H1 (cell line): ENCODE data around the gene THBS4. TPM values are rescaled to one million over a fixed set of nuclear protein-coding genes. Genes with fewer than 3 reads are reported as not detected.

Source experiments
- CTCF ChIA-PET: fragments of 300-600 bp; sonication (Branson Sonifier 250); formaldehyde crosslinking; loops from one replicate; lab custom pipeline; 2021; ENCODE audit not compliant: partially characterized antibody; lab: Charles Lee
- POLR2A ChIA-PET: fragments of 300-600 bp; sonication (Branson Sonifier 250); formaldehyde crosslinking; loops from one replicate; lab custom pipeline; 2021; ENCODE audit warnings: inconsistent platforms; ENCODE audit not compliant: partially characterized antibody; lab: Charles Lee
- DNase-seq, 2 experiments: peaks; one replicate each; pipeline versions ENCODE4 v3.0.0 to v3.0.0-alpha.2; 2010 to 2022; ENCODE audit warnings: low spot score in 2 of 2, low read depth in 1 of 2, mixed read lengths in 1 of 2
- FAIRE-seq: peaks from 2 replicates; lab custom pipeline; 2011; peaks lifted over from hg19 to GRCh38; lab: Jason Lieb, UNC
- H2AFZ ChIP-seq: 2 replicates; pipeline ENCODE4 v1.8.1; 2012; ENCODE audit warnings: low read length, inconsistent platforms
- H2AK5ac ChIP-seq: 2 replicates; pipeline ENCODE4 v1.6.1; 2013; ENCODE audit warnings: low read depth, low read length
- H2BK120ac ChIP-seq: replicated peaks from 2 replicates; pipeline ENCODE3; 2013; ENCODE audit warnings: low read depth, low read length, inconsistent platforms
- H2BK12ac ChIP-seq: 2 replicates; pipeline ENCODE4 v1.6.1; 2013; ENCODE audit warnings: low read depth, low read length
- H2BK15ac ChIP-seq: 2 replicates; pipeline ENCODE4 v1.6.1; 2013; ENCODE audit warnings: low read length
- H2BK20ac ChIP-seq: 2 replicates; pipeline ENCODE4 v1.6.1; 2013; ENCODE audit warnings: low read length
- H2BK5ac ChIP-seq: 2 replicates; pipeline ENCODE4 v1.6.1; 2013; ENCODE audit warnings: low read depth, low read length
- H3K14ac ChIP-seq: 2 replicates; pipeline ENCODE4 v1.6.1; 2013; ENCODE audit warnings: inconsistent platforms; ENCODE audit not compliant: insufficient read length
- H3K18ac ChIP-seq: 2 replicates; pipeline ENCODE4 v1.6.1; 2013; ENCODE audit warnings: low read length; ENCODE audit errors: extremely low read depth
- H3K23ac ChIP-seq: 2 replicates; pipeline ENCODE4 v1.6.1; 2013; ENCODE audit warnings: inconsistent platforms; ENCODE audit not compliant: insufficient read length
- H3K23me2 ChIP-seq: 2 replicates; pipeline ENCODE4 v1.6.1; 2013; ENCODE audit warnings: low read depth, low read length
- H3K27ac ChIP-seq: 2 replicates; pipeline ENCODE4 v1.6.1; 2011; ENCODE audit warnings: low read depth, low read length, inconsistent platforms
- H3K27me3 ChIP-seq, 4 experiments: replicated peaks in 1 of 4; 1 replicate in 1 of 4; 2 replicates in 3 of 4; pipeline versions ENCODE4 v1.6.1 to v1.8.1; 2011 to 2013; ENCODE audit warnings: low read length in 3 of 4, mild to moderate bottlenecking in 3 of 4, inconsistent platforms in 2 of 4, mixed read lengths in 2 of 4, moderate library complexity in 1 of 4; ENCODE audit not compliant: control insufficient read depth in 3 of 4, insufficient read depth in 3 of 4; ENCODE audit errors: extremely low read depth in 1 of 4
- H3K36me3 ChIP-seq, 4 experiments: 2 replicates each; pipeline versions ENCODE4 v1.6.1 to v1.8.1; 2011 to 2013; ENCODE audit warnings: mild to moderate bottlenecking in 4 of 4, low read length in 3 of 4, moderate library complexity in 2 of 4, control low read depth in 1 of 4, inconsistent platforms in 1 of 4; ENCODE audit not compliant: insufficient read depth in 4 of 4, control insufficient read depth in 2 of 4
- H3K4ac ChIP-seq: replicated peaks from 2 replicates; pipeline ENCODE3; 2013; ENCODE audit warnings: low read length, low read depth, mixed read lengths, inconsistent platforms; ENCODE audit not compliant: insufficient read length
- H3K4me1 ChIP-seq, 4 experiments: replicated peaks in 1 of 4; 1 replicate in 1 of 4; 2 replicates in 3 of 4; pipeline versions ENCODE4 v1.6.1 to v1.8.1; 2011 to 2013; ENCODE audit warnings: low read length in 3 of 4, inconsistent platforms in 2 of 4, mixed read lengths in 1 of 4; ENCODE audit not compliant: insufficient read depth in 4 of 4, control insufficient read depth in 3 of 4
- H3K4me2 ChIP-seq, 2 experiments: 2 replicates each; pipeline versions ENCODE4 v1.6.1 to v1.8.1; 2011 to 2013; ENCODE audit warnings: low read depth in 2 of 2, low read length in 2 of 2, control low read depth in 1 of 2, inconsistent platforms in 1 of 2, mild to moderate bottlenecking in 1 of 2; ENCODE audit not compliant: insufficient read depth in 1 of 2
- H3K4me3 ChIP-seq, 4 experiments: fragments of 200-600, 300-600 bp in 1 of 4; sonication (generic), shearing (Covaris generic), sonication (Bioruptor Twin) in 1 of 4; 2 replicates each; pipeline versions ENCODE4 v1.5.1 to v1.8.1; 2011 to 2016; ENCODE audit warnings: low read length in 4 of 4, low read depth in 3 of 4, control low read depth in 2 of 4, inconsistent platforms in 2 of 4, mild to moderate bottlenecking in 2 of 4, mixed read lengths in 1 of 4, moderate library complexity in 1 of 4; ENCODE audit not compliant: insufficient read depth in 2 of 4; ENCODE audit errors: extremely low read depth in 1 of 4
- H3K56ac ChIP-seq: replicated peaks from 2 replicates; pipeline ENCODE3; 2013; ENCODE audit warnings: low read depth, mild to moderate bottlenecking, mixed read lengths, low read length, inconsistent platforms; ENCODE audit not compliant: insufficient read length
- H3K79me1 ChIP-seq: 2 replicates; pipeline ENCODE4 v1.6.1; 2013; ENCODE audit warnings: low read depth, low read length, control low read depth
- H3K79me2 ChIP-seq, 2 experiments: 2 replicates each; pipeline versions ENCODE4 v1.6.1 to v1.8.1; 2012 to 2013; ENCODE audit warnings: low read length in 2 of 2, mild to moderate bottlenecking in 2 of 2, inconsistent platforms in 1 of 2; ENCODE audit not compliant: insufficient read depth in 2 of 2, control insufficient read depth in 1 of 2
- H3K9ac ChIP-seq, 4 experiments: replicated peaks in 1 of 4; 1 replicate in 1 of 4; 2 replicates in 3 of 4; pipeline versions ENCODE4 v1.6.1 to v1.8.1; 2011 to 2013; ENCODE audit warnings: low read depth in 3 of 4, low read length in 3 of 4, control low read depth in 2 of 4, mild to moderate bottlenecking in 2 of 4, moderate library complexity in 2 of 4, inconsistent platforms in 1 of 4; ENCODE audit errors: extremely low read depth in 1 of 4
- H3K9me3 ChIP-seq, 2 experiments: 2 replicates each; pipeline versions ENCODE4 v1.6.1 to v1.8.1; 2012 to 2013; ENCODE audit warnings: mild to moderate bottlenecking in 2 of 2, moderate library complexity in 2 of 2, control low read depth in 1 of 2, inconsistent platforms in 1 of 2, low read depth in 1 of 2, low read length in 1 of 2, mixed read lengths in 1 of 2; ENCODE audit not compliant: insufficient read depth in 2 of 2
- H4K20me1 ChIP-seq, 2 experiments: replicated peaks in 1 of 2; 2 replicates each; pipeline versions ENCODE3 to v1.8.1; 2011 to 2013; ENCODE audit warnings: inconsistent platforms in 2 of 2, low read length in 2 of 2, mild to moderate bottlenecking in 1 of 2; ENCODE audit not compliant: insufficient read depth in 2 of 2, control insufficient read depth in 1 of 2
- H4K5ac ChIP-seq: 2 replicates; pipeline ENCODE4 v1.6.1; 2013; ENCODE audit warnings: low read length, low read depth, mixed read lengths, inconsistent platforms; ENCODE audit not compliant: insufficient read length
- H4K8ac ChIP-seq: 2 replicates; pipeline ENCODE4 v1.8.0; 2013; ENCODE audit warnings: mild to moderate bottlenecking, moderate library complexity, low read length, inconsistent platforms; ENCODE audit not compliant: insufficient read depth; ENCODE audit errors: extremely low read depth
- H4K91ac ChIP-seq: replicated peaks from 2 replicates; pipeline ENCODE3; 2013; ENCODE audit warnings: low read length, mixed read lengths, inconsistent platforms; ENCODE audit not compliant: insufficient read length
- TCF12 ChIP-seq: IDR thresholded peaks from 2 replicates; pipeline ENCODE4 v1.6.1; 2011; ENCODE audit warnings: low read depth, mild to moderate bottlenecking, low read length
- WGBS, 2 experiments: shearing (Covaris generic) in 1 of 2; methylation state at CpG; one replicate each; pipeline versions ENCODE4 v1.1.6 to v1.1.7; 2013 to 2015; ENCODE audit warnings: low lambda C conversion rate in 2 of 2, mixed read lengths in 2 of 2, inconsistent platforms in 1 of 2, low coverage in 1 of 2, missing lambda C conversion rate in 1 of 2; ENCODE audit not compliant: insufficient replicate concordance in 2 of 2, insufficient coverage in 1 of 2, insufficient read length in 1 of 2; ENCODE audit errors: extremely low coverage in 1 of 2, missing lambda C conversion rate in 1 of 2; 5-methylcytosine and 5-hydroxymethylcytosine counted together
- polyA plus RNA-seq, 7 experiments: library from polyadenylated mRNA; depleted of rRNA in 3 of 7; stranded (reverse) in 5 of 7; unstranded in 2 of 7; fragments of >200 nt in 5 of 7; fragments of 200-250 nt in 2 of 7; gene quantifications; 1 replicate in 5 of 7; 2 replicates in 1 of 7; 4 replicates in 1 of 7; pipeline versions ENCODE4 v1.2.1 to v1.2.3, GENCODE V29; 2011 to 2013; ENCODE audit warnings: missing spikeins in 2 of 7, mixed read lengths in 2 of 7
- total RNA-seq: library from RNA; stranded (reverse); fragmentation: NEBNext Ultra II Directional; extraction: Animal tissue kit (Norgen Biotek cat#: 25700); gene quantifications from 2 replicates; pipeline ENCODE4 v1.2.1, GENCODE V29; 2021

THBS4 gene
- total and polyA plus RNA-seq, 2 of the 8 experiments (the other 6 are each of a cell fraction or from before 2014, with no cell fraction given), result 12.8 to 25.4 TPM

- Histone ChIP-seq H4K20me1 (no peaks in the 10 kb centered on the region), H3K18ac (0 out of 2 replicates have a peak overlapping the region, but pooled peaks have one; percentile 17), H3K4ac (peak overlapping the region; percentile 80), H4K8ac (no peak overlapping the region), H2AFZ (no peak overlapping the region), H3K79me1 (no peaks in the 10 kb centered on the region), H2BK12ac (peak overlapping the region; percentile 98; the same call in 1 of the 2 replicates), H3K36me3 (no peaks in the 10 kb centered on the region), H2AK5ac (0 out of 2 replicates have a peak overlapping the region, but pooled peaks have one; percentile 2), H3K4me2 (no peak overlapping the region), H3K79me2 (no peaks in the 10 kb centered on the region), H3K23me2 (no peaks in the 10 kb centered on the region), H3K27ac (no peak overlapping the region), H4K91ac (peak overlapping the region; percentile 76), H2BK20ac (peak overlapping the region; percentile 92), H3K4me3 (no peak overlapping the region), H2BK5ac (peak overlapping the region; percentile 78; the same call in 1 of the 2 replicates), H2BK15ac (no peak overlapping the region), H3K9ac (no peak overlapping the region), H3K4me1 (peaks cover 2 to 7% (median 5%) of the 10 kb centered on the region in 4 experiments; a peak in 6 of 7 replicates), H3K23ac (no peak overlapping the region), H3K27me3 (no peaks in the 10 kb centered on the region), H3K56ac (no peak overlapping the region), H4K5ac (peak overlapping the region; percentile 54), H3K14ac (no peak overlapping the region), H2BK120ac (peak overlapping the region; percentile 8), H3K9me3 (no peaks in the 10 kb centered on the region)
- ChIA-PET POLR2A (interaction anchor here (1.1 to 3.7 kb wide), 2 partner anchors 93 to 164 kb away, joined by 4 to 20 read pairs; partner anchors contain the start of gene SERINC5), CTCF (interaction anchor here (0.6 to 7.2 kb wide), 34 partner anchors 9 to 280 kb away, joined by 3 to 118 read pairs (median 6); partner anchors contain the start of gene SERINC5)
- no peak for TF ChIP-seq TCF12
- 91% methylated on average over 8 of the region's 8 CpGs; no CpG with 5 or more reads in 1 of the 2 experiments for WGBS, 2 experiments
- FAIRE-seq (no peak), DNase-seq (no peak)
Observed at GRCh38 chr5:80092486-80093107, 57.4 kb downstream of the THBS4 start.
